IMR-90 (cell line): ENCODE measurements around the gene LRRC37B. TPM values are rescaled to one million over a fixed set of nuclear protein-coding genes. Genes with fewer than 3 reads are reported as not detected.
"Not testable (repeated sequence)": the region's sequence is repeated elsewhere in the genome, so short reads cannot be mapped to it uniquely, and the experiment has no call there.

Experiments used
- ATAC-seq: fragments of 200-7000 bp; cut with Tn5 transposase; 2 replicates; pipeline ENCODE4 v1.9.1; 2020; ENCODE audit warnings: low read depth, mild to moderate bottlenecking, moderate library complexity
- BruUV-seq: library from RNA; stranded (reverse); fragments of 400-500 nt; replicated peaks from 2 replicates; lab custom pipeline; 2021; lab: Mats Ljungman, UMichigan
- CTCF ChIA-PET: fragments of 300-600 bp; formaldehyde crosslinking; extraction: SDS; loops from one replicate; lab custom pipeline; 2021; ENCODE audit warnings: antibody characterized with exemption; lab: Yijun Ruan, JAX
- POLR2A ChIA-PET: fragments of 300-600 bp; sonication (Branson Sonifier 250); formaldehyde crosslinking; loops from one replicate; lab custom pipeline; 2022; ENCODE audit warnings: antibody characterized with exemption; ENCODE audit not compliant: unreplicated experiment; lab: Charles Lee
- DNase-seq: peaks from one replicate; pipeline ENCODE4 v3.0.0; 2013
- H2AFZ ChIP-seq: replicated peaks from 2 replicates; pipeline ENCODE3; 2013; ENCODE audit warnings: low read length, mild to moderate bottlenecking; ENCODE audit not compliant: poor library complexity
- H2AK5ac ChIP-seq: 2 replicates; pipeline ENCODE4 v1.6.1; 2013; ENCODE audit warnings: low read depth, low read length, inconsistent platforms
- H2AK9ac ChIP-seq: replicated peaks from 2 replicates; pipeline ENCODE3; 2013; ENCODE audit warnings: mild to moderate bottlenecking, low read depth, low read length, moderate library complexity; ENCODE audit not compliant: poor library complexity
- H2BK120ac ChIP-seq: 2 replicates; pipeline ENCODE4 v1.6.1; 2013; ENCODE audit warnings: low read depth, low read length, inconsistent platforms
- H2BK15ac ChIP-seq: 3 replicates; pipeline ENCODE4 v1.6.1; 2013; ENCODE audit warnings: low read depth, low read length, inconsistent platforms
- H2BK20ac ChIP-seq: 2 replicates; pipeline ENCODE4 v1.6.1; 2013; ENCODE audit warnings: low read depth, mild to moderate bottlenecking, inconsistent platforms, low read length, moderate library complexity
- H2BK5ac ChIP-seq: 2 replicates; pipeline ENCODE4 v1.6.1; 2013; ENCODE audit warnings: mild to moderate bottlenecking, low read depth, low read length, inconsistent platforms; ENCODE audit not compliant: poor library complexity, severe bottlenecking
- H3K14ac ChIP-seq: replicated peaks from 2 replicates; pipeline ENCODE4 v1.6.1; 2013; ENCODE audit warnings: low read depth, low read length, inconsistent platforms
- H3K18ac ChIP-seq: 2 replicates; pipeline ENCODE4 v1.6.1; 2013; ENCODE audit warnings: low read depth, low read length, control low read depth
- H3K23ac ChIP-seq: 2 replicates; pipeline ENCODE4 v1.6.1; 2013; ENCODE audit warnings: low read depth, low read length, inconsistent platforms
- H3K27ac ChIP-seq: 2 replicates; pipeline ENCODE4 v1.5.1; 2013; ENCODE audit warnings: mild to moderate bottlenecking, control low read depth, low read length; ENCODE audit not compliant: insufficient read depth
- H3K27me3 ChIP-seq: 2 replicates; pipeline ENCODE4 v1.6.1; 2013; ENCODE audit warnings: low read length; ENCODE audit not compliant: control insufficient read depth, insufficient read depth
- H3K36me3 ChIP-seq: 2 replicates; pipeline ENCODE4 v1.6.1; 2013; ENCODE audit warnings: low read length, mixed read lengths; ENCODE audit not compliant: control insufficient read depth, insufficient read depth
- H3K4ac ChIP-seq: 2 replicates; pipeline ENCODE4 v1.6.1; 2013; ENCODE audit warnings: low read depth, low read length, inconsistent platforms
- H3K4me1 ChIP-seq: 2 replicates; pipeline ENCODE4 v1.6.1; 2013; ENCODE audit warnings: low read length, mixed read lengths; ENCODE audit not compliant: control insufficient read depth, insufficient read depth
- H3K4me2 ChIP-seq: 2 replicates; pipeline ENCODE4 v1.6.1; 2013; ENCODE audit warnings: low read depth, mild to moderate bottlenecking, control low read depth, low read length, moderate library complexity
- H3K4me3 ChIP-seq: 2 replicates; pipeline ENCODE4 v1.5.1; 2013; ENCODE audit warnings: low read depth, mild to moderate bottlenecking, control low read depth, low read length, moderate library complexity; ENCODE audit not compliant: insufficient read depth
- H3K56ac ChIP-seq: 2 replicates; pipeline ENCODE4 v1.6.1; 2013; ENCODE audit warnings: low read length, inconsistent platforms; ENCODE audit not compliant: insufficient read depth; ENCODE audit errors: extremely low read depth
- H3K79me1 ChIP-seq, 2 experiments: 2 replicates each; pipeline ENCODE4 v1.6.1; 2013; ENCODE audit warnings: low read length in 2 of 2, inconsistent platforms in 1 of 2, low read depth in 1 of 2
- H3K9ac ChIP-seq: 2 replicates; pipeline ENCODE4 v1.6.1; 2013; ENCODE audit warnings: low read depth, low read length, control low read depth
- H3K9me1 ChIP-seq: 2 replicates; pipeline ENCODE4 v1.6.1; 2013; ENCODE audit warnings: low read length, inconsistent platforms; ENCODE audit not compliant: insufficient read depth
- H3K9me3 ChIP-seq: 2 replicates; pipeline ENCODE4 v1.6.1; 2013; ENCODE audit warnings: low read length; ENCODE audit not compliant: control insufficient read depth, insufficient read depth
- H4K20me1 ChIP-seq: 2 replicates; pipeline ENCODE4 v1.6.1; 2013; ENCODE audit warnings: low read length, inconsistent platforms; ENCODE audit not compliant: insufficient read depth
- H4K5ac ChIP-seq: 2 replicates; pipeline ENCODE4 v1.6.1; 2013; ENCODE audit warnings: mild to moderate bottlenecking, low read depth, low read length, control low read depth
- H4K8ac ChIP-seq, 2 experiments: 2 replicates each; pipeline ENCODE4 v1.6.1; 2013; ENCODE audit warnings: low read depth in 2 of 2, low read length in 2 of 2, control low read depth in 1 of 2, inconsistent platforms in 1 of 2
- H4K91ac ChIP-seq: 2 replicates; pipeline ENCODE4 v1.6.1; 2013; ENCODE audit warnings: low read depth, low read length, inconsistent platforms; ENCODE audit not compliant: insufficient read depth
- WGBS, 2 experiments: methylation state at CpG; one replicate each; pipeline versions ENCODE4 v1.1.5 to v1.1.7; 2013; ENCODE audit warnings: missing lambda C conversion rate in 2 of 2; ENCODE audit not compliant: insufficient read length in 1 of 2; ENCODE audit errors: extremely low coverage in 2 of 2; 5-methylcytosine and 5-hydroxymethylcytosine counted together
- dilution Hi-C: fragments of 300-500 bp; cut with HindIII; formaldehyde crosslinking; loops from one replicate; pipeline ENCODE4 v1.14.3; 2018; ENCODE audit warnings: low sequenced_read_pairs; ENCODE audit not compliant: unreplicated experiment
- in situ Hi-C: fragments of 300-500 bp; cut with MboI; formaldehyde crosslinking; loops from 3 replicates; pipeline ENCODE4 v1.14.3; 2019; ENCODE audit warnings: low sequenced_read_pairs, inconsistent platforms, mixed read lengths
- intact Hi-C: fragments of 100-400 bp; cut with micrococcal nuclease; formaldehyde crosslinking; loops from 2 replicates; pipeline ENCODE4 v1.10.0; 2022
- polyA plus RNA-seq, 3 experiments: library from polyadenylated mRNA; depleted of rRNA; stranded (reverse); fragments of >200 nt; gene quantifications; 2 replicates each; pipeline ENCODE4 v1.2.3, GENCODE V29; 2012; ENCODE audit warnings: low replicate concordance in 1 of 3
- total RNA-seq: library from RNA; depleted of rRNA; stranded (reverse); fragments of >200 nt; gene quantifications from 2 replicates; pipeline ENCODE4 v1.2.3, GENCODE V29; 2012

The LRRC37B gene
- total and polyA plus RNA-seq, 2 of the 4 experiments (the other 2 are of a cell fraction): 4.3 to 7.2 TPM

GRCh38 chr17:31991821-31992220 lies 15.4 kb upstream of the LRRC37B start:
- H2AFZ ChIP-seq, H4K5ac ChIP-seq, DNase-seq, H3K4me3 ChIP-seq, H2BK15ac ChIP-seq, ATAC-seq, H2AK9ac ChIP-seq, H3K14ac ChIP-seq, H3K27ac ChIP-seq, H2BK5ac ChIP-seq, H2AK5ac ChIP-seq, H4K20me1 ChIP-seq, BruUV-seq, H2BK120ac ChIP-seq, H4K91ac ChIP-seq, POLR2A ChIA-PET, H4K8ac ChIP-seq, H3K4me2 ChIP-seq, H3K4ac ChIP-seq, H2BK20ac ChIP-seq, H3K9me1 ChIP-seq, CTCF ChIA-PET, H3K23ac ChIP-seq, H3K9ac ChIP-seq, dilution Hi-C loops, H3K18ac ChIP-seq, H3K9me3 ChIP-seq, H3K27me3 ChIP-seq, H3K56ac ChIP-seq, H3K79me1 ChIP-seq, H3K4me1 ChIP-seq: not testable (repeated sequence)
- in situ Hi-C loops (loop anchor here (10.0 kb wide), 1 partner anchor 63 kb away; no protein-coding TSS in a partner anchor), intact Hi-C loops (loop anchor here (10.0 kb wide), 2 partner anchors 47 to 97 kb away; no protein-coding TSS in a partner anchor)
- H3K36me3 ChIP-seq: peaks cover 45% of the 10 kb centered on the region
- no CpG with 5 or more reads among the region's 8 CpGs for WGBS, 2 experiments
